ENCODE results near the gene DYNLT4.
A peak's percentile ranks its signal among the peaks of the same experiment; 100 is the strongest.
"Not testable (repeated sequence)": the region's sequence is repeated elsewhere in the genome, so short reads cannot be mapped to it uniquely, and the experiment has no call there.

The DYNLT4 gene

GRCh38 chr1:44828003-44828651 lies 21.0 kb upstream of the DYNLT4 start:
- no peak for DNase-seq

- no peak for DNase-seq
Observed at GRCh38 chr1:44827197-44828002, 20.2 kb upstream of the DYNLT4 start.

GRCh38 chr1:44826375-44827196 lies 19.4 kb upstream of the DYNLT4 start:
- DNase-seq: no peak

GRCh38 chr1:44824392-44824791 lies 17.2 kb upstream of the DYNLT4 start:
- not testable (repeated sequence) for DNase-seq

- no peak for DNase-seq
Observed at GRCh38 chr1:44822981-44823451, 15.9 kb upstream of the DYNLT4 start.

- DNase-seq: no peak
Observed at GRCh38 chr1:44822131-44822701, 15.1 kb upstream of the DYNLT4 start.

- no peak for DNase-seq
Observed at GRCh38 chr1:44821240-44821715, 14.1 kb upstream of the DYNLT4 start.

- no peak for DNase-seq
Observed at GRCh38 chr1:44820328-44821239, 13.4 kb upstream of the DYNLT4 start.

GRCh38 chr1:44819608-44820327 lies 12.6 kb upstream of the DYNLT4 start:
- DNase-seq: no peak

GRCh38 chr1:44819196-44819607 lies 12.1 kb upstream of the DYNLT4 start:
- no peak for DNase-seq

GRCh38 chr1:44817771-44818495 lies 10.8 kb upstream of the DYNLT4 start:
- DNase-seq: no peak

GRCh38 chr1:44817307-44817706 lies 10.2 kb upstream of the DYNLT4 start:
- DNase-seq: no peak

GRCh38 chr1:44815926-44816325 lies 8.8 kb upstream of the DYNLT4 start:
- not testable (repeated sequence) for DNase-seq

- DNase-seq: no peak
Observed at GRCh38 chr1:44812822-44813543, 5.8 kb upstream of the DYNLT4 start.

- DNase-seq: no peak
Observed at GRCh38 chr1:44811234-44811633, 4.1 kb upstream of the DYNLT4 start.

- not testable (repeated sequence) for DNase-seq
Observed at GRCh38 chr1:44810762-44811105, 3.6 kb upstream of the DYNLT4 start.

- DNase-seq: peak; percentile 53 to 75
Observed at GRCh38 chr1:44810101-44810761, 3.1 kb upstream of the DYNLT4 start.

- no peak for DNase-seq
Observed at GRCh38 chr1:44808938-44809917, 2.1 kb upstream of the DYNLT4 start.

Measured in NCI-H2081 (cell line).